MCF 10A (cell line): ENCODE results near the gene ATF6B. TPM values are rescaled to one million over a fixed set of nuclear protein-coding genes. Genes with fewer than 3 reads are reported as not detected.
"Not testable (repeated sequence)": the region's sequence is repeated elsewhere in the genome, so short reads cannot be mapped to it uniquely, and the experiment has no call there.

Experiments used
- BruUV-seq: library from RNA; stranded (reverse); fragments of 400-500 nt; replicated peaks from 2 replicates; lab custom pipeline; 2021; lab: Mats Ljungman, UMichigan
- CTCF ChIA-PET: fragments of 300-600 bp; sonication (Branson Sonifier 250); formaldehyde crosslinking; extraction: SDS; loops from one replicate; lab custom pipeline; 2021; ENCODE audit warnings: antibody characterized with exemption, inconsistent platforms; lab: Yijun Ruan, JAX
- POLR2A ChIA-PET: fragments of 300-600, 350-650 bp; sonication (Branson Sonifier 250); formaldehyde crosslinking; extraction: SDS; loops from one replicate; lab custom pipeline; 2020; ENCODE audit warnings: antibody characterized with exemption, inconsistent platforms; lab: Yijun Ruan, JAX
- DNase-seq: peaks from one replicate; pipeline ENCODE4 v3.0.0-alpha.2; 2018; ENCODE audit not compliant: unreplicated experiment
- H3K27ac Mint-ChIP-seq: one replicate; pipeline ENCODE4 v1.8.0; 2022; ENCODE audit warnings: mild to moderate bottlenecking, low read depth, mixed read lengths; ENCODE audit not compliant: unreplicated experiment
- H3K27me3 Mint-ChIP-seq: one replicate; pipeline ENCODE4 v1.8.0; 2022; ENCODE audit warnings: mixed read lengths; ENCODE audit not compliant: insufficient read depth, unreplicated experiment
- H3K36me3 Mint-ChIP-seq: one replicate; pipeline ENCODE4 v1.8.0; 2022; ENCODE audit warnings: mild to moderate bottlenecking, moderate library complexity, mixed read lengths; ENCODE audit not compliant: insufficient read depth, unreplicated experiment
- H3K4me1 Mint-ChIP-seq: one replicate; pipeline ENCODE4 v1.8.0; 2022; ENCODE audit warnings: mixed read lengths; ENCODE audit not compliant: insufficient read depth, unreplicated experiment
- H3K4me3 Mint-ChIP-seq: one replicate; pipeline ENCODE4 v1.8.0; 2022; ENCODE audit warnings: mild to moderate bottlenecking, moderate library complexity, mixed read lengths; ENCODE audit not compliant: unreplicated experiment
- H3K9me3 Mint-ChIP-seq: one replicate; pipeline ENCODE4 v1.8.0; 2022; ENCODE audit warnings: mixed read lengths; ENCODE audit not compliant: unreplicated experiment
- CTCF ChIP-seq: fragments of 200-600 bp; IDR thresholded peaks from one replicate; pipeline ENCODE4 v1.8.0; 2022; ENCODE audit warnings: antibody characterized with exemption, mild to moderate bottlenecking; ENCODE audit not compliant: unreplicated experiment
- intact Hi-C: fragments of 100-400 bp; cut with micrococcal nuclease; formaldehyde crosslinking; loops from 2 replicates; pipeline ENCODE4 v1.14.1; 2022
- total RNA-seq: library from RNA; stranded (reverse); gene quantifications from 2 replicates; pipeline ENCODE4 v1.2.3, GENCODE V29; 2022

The ATF6B gene
- total RNA-seq, 1 experiment from 2014 or later, result 65.6 TPM

DNA sequence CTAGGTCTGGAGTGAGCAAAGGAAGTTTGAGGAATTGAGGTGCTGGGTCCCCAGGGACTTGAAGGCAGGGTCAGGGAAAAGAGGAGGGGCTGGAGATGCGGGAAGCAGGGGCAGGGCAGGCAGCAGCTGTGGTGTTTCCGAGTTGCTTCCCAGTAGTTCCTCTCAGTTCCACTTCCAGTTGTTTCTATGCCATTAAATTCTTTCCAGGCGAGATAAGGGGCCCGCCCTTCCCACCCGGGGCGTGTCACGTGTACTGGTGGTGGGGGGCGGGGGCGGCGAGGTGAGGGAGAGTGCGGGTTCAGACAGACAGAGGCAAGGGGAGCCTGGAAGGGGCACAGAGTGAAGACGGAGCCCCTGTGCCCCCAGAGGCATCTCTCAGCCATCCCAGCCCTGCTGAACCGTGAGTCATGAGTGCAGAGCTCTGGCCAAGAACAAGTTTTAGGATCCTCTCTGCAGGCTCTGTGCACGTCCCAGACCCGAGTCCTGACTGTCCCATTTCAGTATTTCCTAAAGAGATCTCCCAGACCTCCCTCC, 19.9 kb downstream of the ATF6B start:
- peaks cover 41% of the 10 kb centered on the region for H3K4me1 Mint-ChIP-seq
- no peak for TF ChIP-seq CTCF
- peak; percentile 56 for DNase-seq
- no TSS peak for BruUV-seq
- intact Hi-C loops, result no loop called here
- CTCF ChIA-PET, result interaction anchor here (0.5 to 4.7 kb wide), 2 partner anchors 10 to 23 kb away, joined by 6 to 31 read pairs; no protein-coding TSS in a partner anchor
- peak overlapping the region; percentile 67 for H3K27ac Mint-ChIP-seq
- peaks cover 42% of the 10 kb centered on the region for H3K27me3 Mint-ChIP-seq
- peak overlapping the region; percentile 52 for H3K4me3 Mint-ChIP-seq
- peaks cover 21% of the 10 kb centered on the region for H3K36me3 Mint-ChIP-seq
- peaks cover 9% of the 10 kb centered on the region for H3K9me3 Mint-ChIP-seq
- POLR2A ChIA-PET, result interaction anchor here (0.6 to 1.4 kb wide), 5 partner anchors 9 to 597 kb away, joined by 3 to 5 read pairs (median 3); partner anchors contain the start of genes ATF6B and DXO

DNA sequence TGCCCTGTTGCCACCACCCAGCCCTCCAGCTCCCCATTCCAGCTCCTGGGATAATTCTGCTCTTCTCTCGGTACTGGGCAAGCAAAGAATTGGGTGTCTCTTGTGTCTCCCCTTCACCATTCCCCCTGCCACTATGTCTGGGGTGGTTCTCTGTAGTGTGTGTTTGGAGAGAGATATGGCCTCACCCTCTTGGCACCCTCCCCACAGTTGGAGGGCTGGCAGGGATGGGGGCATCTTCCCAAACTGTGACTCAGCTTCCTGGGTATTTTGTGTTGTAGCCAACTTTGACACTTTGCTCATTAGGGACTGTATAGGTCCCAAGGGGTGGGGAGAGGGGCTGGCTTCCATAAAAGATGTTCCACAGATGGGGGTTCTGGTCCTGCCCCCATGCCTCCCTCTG, 20.6 kb downstream of the ATF6B start:
- DNase-seq, result peak; percentile 70
- Mint-ChIP-seq H3K4me3 (peak overlapping the region; percentile 52), H3K27ac (peak overlapping the region; percentile 67), H3K9me3 (peaks cover 9% of the 10 kb centered on the region), H3K27me3 (peaks cover 45% of the 10 kb centered on the region), H3K4me1 (peaks cover 41% of the 10 kb centered on the region), H3K36me3 (peaks cover 14% of the 10 kb centered on the region)
- ChIA-PET POLR2A (interaction anchor here (1.2 to 1.3 kb wide), 2 partner anchors 14 to 135 kb away, joined by 3 to 5 read pairs; partner anchors contain the start of gene DXO), CTCF (interaction anchor here (0.7 to 4.7 kb wide), 2 partner anchors 10 to 792 kb away, joined by 3 to 31 read pairs; no protein-coding TSS in a partner anchor)
- BruUV-seq, result no TSS peak
- TF ChIP-seq CTCF, result no peak
- intact Hi-C loops, result no loop called here

DNA sequence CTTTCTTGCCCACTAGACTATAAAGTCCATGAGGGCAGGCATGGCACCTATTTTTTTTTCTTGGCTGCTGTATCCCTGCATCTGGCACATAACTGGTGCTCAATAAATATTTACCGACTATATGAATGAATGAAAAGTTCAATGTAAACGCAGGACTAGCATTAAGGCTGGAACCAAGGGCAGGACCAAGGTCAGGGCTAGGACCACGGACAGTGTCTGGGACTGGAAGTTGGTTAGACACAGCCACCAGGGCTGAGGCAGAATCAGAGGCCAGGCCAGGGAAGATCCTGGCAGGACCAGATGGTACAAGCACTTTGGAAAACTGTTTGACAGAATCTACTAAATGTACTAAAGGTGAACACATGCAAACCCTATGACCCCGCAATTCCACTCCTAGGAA, 22.6 kb downstream of the ATF6B start:
- TF ChIP-seq CTCF, result no peak
- Mint-ChIP-seq H3K27me3 (peaks cover 45% of the 10 kb centered on the region), H3K4me3 (no peak overlapping the region), H3K36me3 (peaks cover 6% of the 10 kb centered on the region), H3K4me1 (peaks cover 33% of the 10 kb centered on the region), H3K27ac (no peak overlapping the region), H3K9me3 (peaks cover 9% of the 10 kb centered on the region)
- intact Hi-C loops, result no loop called here
- DNase-seq, result no peak
- BruUV-seq, result no TSS peak
- ChIA-PET POLR2A (no interaction called here), CTCF (interaction anchor here (0.6 kb wide), 1 partner anchor 54 kb away, joined by 3 read pairs; no protein-coding TSS in a partner anchor)

DNA sequence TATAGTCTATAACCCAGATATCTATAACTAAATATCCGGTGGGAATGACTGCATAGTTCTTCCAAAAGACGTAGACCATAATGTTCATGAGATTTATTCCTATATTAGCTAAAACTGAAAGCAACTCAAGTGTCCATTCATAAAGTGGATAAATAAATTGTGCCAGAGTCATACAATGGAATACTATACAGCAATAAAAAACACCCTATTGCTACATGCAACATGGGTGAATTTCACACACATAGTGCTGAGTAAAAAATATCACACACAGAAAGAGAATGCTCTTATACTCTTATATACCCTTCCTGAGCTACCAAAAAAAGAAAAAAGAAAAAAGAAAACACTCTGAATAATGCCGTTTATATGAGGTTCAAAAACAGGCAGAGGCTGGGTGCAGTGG, 25.8 kb downstream of the ATF6B start:
- Mint-ChIP-seq H3K36me3 (peaks cover 2% of the 10 kb centered on the region), H3K9me3 (peaks cover 9% of the 10 kb centered on the region), H3K4me3 (no peak overlapping the region), H3K27me3 (peaks cover 48% of the 10 kb centered on the region), H3K27ac (no peak overlapping the region), H3K4me1 (peaks cover 14% of the 10 kb centered on the region)
- no peak for DNase-seq
- BruUV-seq, result no TSS peak
- intact Hi-C loops, result no loop called here
- POLR2A ChIA-PET, result interaction anchor here (0.7 to 2.8 kb wide), 3 partner anchors 8 to 9 kb away, joined by 3 to 8 read pairs (median 4); no protein-coding TSS in a partner anchor
- CTCF ChIA-PET, result interaction anchor here (0.6 to 2.6 kb wide), 4 partner anchors 12 to 26 kb away, joined by 3 to 9 read pairs (median 4); partner anchors contain the start of gene ATF6B
- no peak for TF ChIP-seq CTCF

DNA sequence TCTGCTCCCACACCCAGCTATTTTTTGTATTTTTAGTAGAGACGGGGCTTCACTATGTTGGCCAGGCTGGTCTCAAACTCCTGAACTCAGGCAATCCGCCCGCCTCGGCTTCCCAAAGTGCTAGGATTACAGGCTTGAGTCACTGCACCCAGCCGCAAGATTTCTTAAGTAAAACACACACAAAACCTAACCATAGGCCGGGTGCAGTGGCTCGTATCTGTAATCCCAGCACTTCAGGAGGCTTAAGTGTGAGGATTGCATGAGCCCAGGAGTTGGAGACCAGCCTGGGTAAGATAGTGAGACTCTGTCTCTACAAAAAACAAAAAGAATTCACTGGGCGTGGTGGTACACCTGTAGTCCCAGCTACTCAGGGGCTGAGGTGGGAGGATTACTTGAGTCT, 27.8 kb downstream of the ATF6B start:
- H3K4me3 Mint-ChIP-seq, POLR2A ChIA-PET, H3K36me3 Mint-ChIP-seq, H3K4me1 Mint-ChIP-seq, H3K27ac Mint-ChIP-seq, DNase-seq, H3K9me3 Mint-ChIP-seq, intact Hi-C loops, BruUV-seq: not testable (repeated sequence)
- peaks cover 60% of the 10 kb centered on the region for H3K27me3 Mint-ChIP-seq
- CTCF ChIA-PET, result interaction anchor here (1.3 to 1.6 kb wide), 2 partner anchors 11 to 18 kb away, joined by 6 to 11 read pairs; no protein-coding TSS in a partner anchor
